Ishikawa (cell line): ENCODE data around the gene DEPDC7.

Source experiments
- CEBPB ChIP-seq: IDR thresholded peaks from 2 replicates; pipeline ENCODE4 v1.6.1; 2012
- EP300 ChIP-seq: IDR thresholded peaks from 2 replicates; pipeline ENCODE4 v1.6.1; 2012; ENCODE audit warnings: borderline replicate concordance
- FOXM1 ChIP-seq: IDR thresholded peaks from 2 replicates; pipeline ENCODE4 v1.6.1; 2012; ENCODE audit warnings: low read depth, borderline replicate concordance
- MAX ChIP-seq: IDR thresholded peaks from 2 replicates; pipeline ENCODE4 v1.6.1; 2012
- NFIC ChIP-seq: IDR thresholded peaks from 2 replicates; pipeline ENCODE4 v1.6.1; 2012
- RAD21 ChIP-seq: IDR thresholded peaks from 2 replicates; pipeline ENCODE4 v1.6.1; 2012; ENCODE audit warnings: low read depth
- REST ChIP-seq: IDR thresholded peaks from 2 replicates; pipeline ENCODE4 v1.6.1; 2012; ENCODE audit warnings: low read depth, mild to moderate bottlenecking
- TAF1 ChIP-seq: IDR thresholded peaks from 2 replicates; pipeline ENCODE4 v1.6.1; 2012; ENCODE audit warnings: low read depth, mild to moderate bottlenecking
- TCF12 ChIP-seq: IDR thresholded peaks from 2 replicates; pipeline ENCODE4 v1.6.1; 2012; ENCODE audit warnings: low read depth
- TEAD4 ChIP-seq: IDR thresholded peaks from 2 replicates; pipeline ENCODE4 v1.6.1; 2012
- USF1 ChIP-seq: IDR thresholded peaks from 2 replicates; pipeline ENCODE4 v1.6.1; 2012
- YY1 ChIP-seq: IDR thresholded peaks from 2 replicates; pipeline ENCODE4 v1.6.1; 2012; ENCODE audit warnings: low read depth
- ZBTB7A ChIP-seq: IDR thresholded peaks from 2 replicates; pipeline ENCODE4 v1.6.1; 2012; ENCODE audit warnings: low read depth

GRCh38 chr11:33062137-33062536, 46.5 kb downstream of the DEPDC7 start:
- no peak for TF ChIP-seq MAX
- TF ChIP-seq USF1 = no peak
- TF ChIP-seq FOXM1 = no peak
- no peak for TF ChIP-seq EP300
- no peak for TF ChIP-seq CEBPB
- TF ChIP-seq NFIC = no peak
- TF ChIP-seq TEAD4 = no peak
- no peak for TF ChIP-seq YY1
- TF ChIP-seq ZBTB7A = no peak
- TF ChIP-seq REST = no peak
- TF ChIP-seq RAD21 = no peak
- TF ChIP-seq TCF12 = no peak
- no peak for TF ChIP-seq TAF1
